Astrocyte (in vitro differentiated cells and primary cell): Measurements from ENCODE around the gene DUSP2.

Experiments
- EZH2 ChIP-seq: IDR thresholded peaks from 2 replicates; pipeline ENCODE4 v1.6.1; 2012; ENCODE audit warnings: mild to moderate bottlenecking, low read length, inconsistent platforms; ENCODE audit not compliant: insufficient read depth
- TF ChIP-seq, protein P1 (sequence below): IDR thresholded peaks from 2 replicates; pipeline ENCODE4 v1.5.1; 2011; ENCODE audit warnings: low read depth, mild to moderate bottlenecking, inconsistent platforms, low read length, moderate library complexity; ENCODE audit not compliant: insufficient read depth

GRCh38 chr2:96145036-96145847 is at the start of gene DUSP2:
- TF ChIP-seq, protein P1, sequence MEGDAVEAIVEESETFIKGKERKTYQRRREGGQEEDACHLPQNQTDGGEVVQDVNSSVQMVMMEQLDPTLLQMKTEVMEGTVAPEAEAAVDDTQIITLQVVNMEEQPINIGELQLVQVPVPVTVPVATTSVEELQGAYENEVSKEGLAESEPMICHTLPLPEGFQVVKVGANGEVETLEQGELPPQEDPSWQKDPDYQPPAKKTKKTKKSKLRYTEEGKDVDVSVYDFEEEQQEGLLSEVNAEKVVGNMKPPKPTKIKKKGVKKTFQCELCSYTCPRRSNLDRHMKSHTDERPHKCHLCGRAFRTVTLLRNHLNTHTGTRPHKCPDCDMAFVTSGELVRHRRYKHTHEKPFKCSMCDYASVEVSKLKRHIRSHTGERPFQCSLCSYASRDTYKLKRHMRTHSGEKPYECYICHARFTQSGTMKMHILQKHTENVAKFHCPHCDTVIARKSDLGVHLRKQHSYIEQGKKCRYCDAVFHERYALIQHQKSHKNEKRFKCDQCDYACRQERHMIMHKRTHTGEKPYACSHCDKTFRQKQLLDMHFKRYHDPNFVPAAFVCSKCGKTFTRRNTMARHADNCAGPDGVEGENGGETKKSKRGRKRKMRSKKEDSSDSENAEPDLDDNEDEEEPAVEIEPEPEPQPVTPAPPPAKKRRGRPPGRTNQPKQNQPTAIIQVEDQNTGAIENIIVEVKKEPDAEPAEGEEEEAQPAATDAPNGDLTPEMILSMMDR, result no peak
- no peak for TF ChIP-seq EZH2
